ENCODE data around the gene BID. TPM values are rescaled to one million over a fixed set of nuclear protein-coding genes. Genes with fewer than 3 reads are reported as not detected.

Gene BID
- total and polyA plus RNA-seq, 2 experiments from 2014 or later = 64.6 to 70.7 TPM

DNA sequence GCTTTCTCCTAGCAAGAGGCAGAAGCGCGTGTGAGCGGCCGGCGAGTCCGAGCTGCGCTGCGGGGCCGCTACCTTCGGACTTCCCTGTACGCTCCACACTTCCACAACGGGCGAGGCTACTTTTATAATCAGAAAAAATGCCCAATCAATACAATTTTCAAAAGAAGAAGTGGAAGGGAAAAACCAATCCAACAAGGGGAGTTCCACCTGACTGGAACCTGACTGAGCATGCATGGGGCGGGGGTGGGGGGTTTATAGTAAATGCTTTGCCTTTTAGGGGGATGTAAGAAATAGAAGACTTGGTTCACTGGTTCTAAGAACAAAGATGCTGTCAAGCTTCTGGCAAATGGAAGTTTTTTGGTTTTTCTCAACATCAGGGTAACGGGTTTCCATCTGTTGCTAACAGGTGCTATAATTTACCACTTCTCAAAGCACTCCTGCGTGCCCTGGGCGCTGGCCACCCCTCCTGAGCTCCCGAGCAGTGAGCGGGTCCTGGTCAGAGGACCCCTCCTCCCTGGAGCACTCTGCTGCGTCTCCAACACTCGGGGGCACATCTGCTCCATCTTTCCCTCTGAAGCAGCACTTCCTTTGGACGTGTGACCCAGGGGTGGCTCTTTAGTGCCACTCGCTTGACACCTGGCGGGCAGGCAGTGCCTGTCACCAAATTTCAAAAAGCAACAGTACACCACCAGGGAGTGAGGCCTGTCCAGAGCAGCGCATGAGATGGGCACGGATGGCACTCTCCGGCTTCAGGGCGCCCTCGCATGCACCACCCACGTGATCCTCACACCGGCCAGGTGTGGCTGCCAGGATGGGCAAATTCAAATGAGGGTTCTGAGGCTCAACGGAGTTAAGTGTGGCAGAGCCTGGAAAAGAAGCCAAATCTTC is 21.6 kb upstream of the BID start:
- H3K79me2 ChIP-seq (ENCODE audit: insufficient read depth) = no peaks in the 10 kb centered on the region
- H3K36me3 ChIP-seq (ENCODE audit: low read depth) = no peaks in the 10 kb centered on the region
- H3K9ac ChIP-seq = no peak overlapping the region
- TF ChIP-seq EZH2phosphoT487 (IDR thresholded peaks at IDR 0.05; ENCODE audit: insufficient read depth, low read depth) (no peak), EZH2 (IDR thresholded peaks at IDR 0.05; ENCODE audit: insufficient read depth, poor library complexity, severe bottlenecking) (no peak)
- no peak overlapping the region for H3K27ac ChIP-seq
- no peak overlapping the region for H2AFZ ChIP-seq
- DNase-seq = no peak
- H3K4me1 ChIP-seq (ENCODE audit: insufficient read depth) = no peaks in the 10 kb centered on the region
- H3K27me3 ChIP-seq (replicated peaks; ENCODE audit: insufficient read depth) = no peaks in the 10 kb centered on the region
- H3F3A ChIP-seq (ENCODE audit: insufficient read depth) = no peaks in the 10 kb centered on the region
- no peak overlapping the region for H3K4me3 ChIP-seq
- H3K4me2 ChIP-seq (ENCODE audit: unreplicated experiment) = no peak overlapping the region
- H3K9me2 ChIP-seq (ENCODE audit: insufficient read depth) = no peaks in the 10 kb centered on the region
- in situ Hi-C loops (cut with MboI) = no loop called here
- H3K9me3 ChIP-seq (ENCODE audit: low read depth) = no peaks in the 10 kb centered on the region
- 95 to 96% methylated on average over 32 of the region's 32 CpGs for WGBS, 2 experiments (ENCODE audit: low coverage in 1 of 2, low lambda C conversion rate in 2 of 2, missing lambda C conversion rate in 2 of 2)
- no peaks in the 10 kb centered on the region for H4K20me1 ChIP-seq (ENCODE audit: insufficient read depth)

DNA sequence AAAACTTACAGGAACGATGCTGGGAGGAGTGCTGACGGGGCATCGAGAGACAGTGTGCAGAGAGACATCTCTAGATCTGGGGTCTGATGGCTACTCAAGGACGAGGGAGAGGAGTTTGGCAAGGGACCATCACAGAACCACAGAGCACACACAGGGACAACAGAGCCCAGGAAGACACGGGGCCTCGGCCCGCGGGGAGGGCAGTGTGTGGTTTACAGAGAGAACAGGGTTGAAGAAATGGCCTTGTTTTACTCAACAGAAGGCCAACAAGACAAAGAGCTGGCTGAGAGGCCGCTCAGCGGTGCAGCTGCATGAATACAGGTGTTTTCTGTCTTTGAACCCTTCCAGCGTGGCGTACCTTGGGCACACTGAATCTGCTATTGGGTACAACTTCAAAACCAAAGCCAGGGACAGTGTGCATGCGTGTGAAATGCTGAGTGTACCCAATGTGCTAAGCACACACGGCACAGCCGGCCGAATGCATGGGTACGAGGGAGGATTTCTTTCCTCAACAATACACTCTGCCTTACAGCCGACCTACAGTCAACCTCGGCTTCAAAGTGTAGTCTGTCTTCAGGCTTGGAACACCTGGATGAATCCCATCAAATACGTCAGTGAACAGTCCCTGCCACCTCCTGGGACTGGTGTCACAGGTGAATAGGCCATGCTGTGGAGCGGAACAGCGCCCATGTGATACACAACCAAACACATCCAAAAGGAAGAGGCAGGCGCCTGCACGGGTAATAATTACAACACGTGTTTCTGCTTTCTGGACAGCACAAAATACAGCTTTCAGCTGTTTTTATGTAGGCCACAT is 20.7 kb upstream of the BID start:
- DNase-seq = no peak
- no peak overlapping the region for H3K9ac ChIP-seq
- 95 to 96% methylated on average over 25 of the region's 25 CpGs for WGBS, 2 experiments (ENCODE audit: low coverage in 1 of 2, low lambda C conversion rate in 2 of 2, missing lambda C conversion rate in 2 of 2)
- H3K4me3 ChIP-seq = no peak overlapping the region
- H3K79me2 ChIP-seq (ENCODE audit: insufficient read depth) = no peaks in the 10 kb centered on the region
- H3K27ac ChIP-seq = no peak overlapping the region
- H4K20me1 ChIP-seq (ENCODE audit: insufficient read depth) = no peaks in the 10 kb centered on the region
- TF ChIP-seq EZH2 (IDR thresholded peaks at IDR 0.05; ENCODE audit: insufficient read depth, poor library complexity, severe bottlenecking) (no peak), EZH2phosphoT487 (IDR thresholded peaks at IDR 0.05; ENCODE audit: insufficient read depth, low read depth) (no peak)
- H3K9me2 ChIP-seq (ENCODE audit: insufficient read depth) = no peaks in the 10 kb centered on the region
- in situ Hi-C loops (cut with MboI) = no loop called here
- H3K27me3 ChIP-seq (replicated peaks; ENCODE audit: insufficient read depth) = no peaks in the 10 kb centered on the region
- H3K36me3 ChIP-seq (ENCODE audit: low read depth) = no peaks in the 10 kb centered on the region
- H3K4me1 ChIP-seq (ENCODE audit: insufficient read depth) = no peaks in the 10 kb centered on the region
- H3K4me2 ChIP-seq (ENCODE audit: unreplicated experiment) = no peak overlapping the region
- H2AFZ ChIP-seq = no peak overlapping the region
- no peaks in the 10 kb centered on the region for H3F3A ChIP-seq (ENCODE audit: insufficient read depth)
- no peaks in the 10 kb centered on the region for H3K9me3 ChIP-seq (ENCODE audit: low read depth)

GRCh38 chr22:17792854-17793434 is 18.7 kb upstream of the BID start:
- DNase-seq = no peak
- H3K4me1 ChIP-seq (ENCODE audit: insufficient read depth) = no peaks in the 10 kb centered on the region
- H3K27me3 ChIP-seq (replicated peaks; ENCODE audit: insufficient read depth) = no peaks in the 10 kb centered on the region
- H3K9me2 ChIP-seq (ENCODE audit: insufficient read depth) = no peaks in the 10 kb centered on the region
- H3K9me3 ChIP-seq (ENCODE audit: low read depth) = no peaks in the 10 kb centered on the region
- in situ Hi-C loops (cut with MboI) = no loop called here
- no peak overlapping the region for H3K9ac ChIP-seq
- H3K36me3 ChIP-seq (ENCODE audit: low read depth) = no peaks in the 10 kb centered on the region
- no peak overlapping the region for H3K27ac ChIP-seq
- H2AFZ ChIP-seq = no peak overlapping the region
- H3F3A ChIP-seq (ENCODE audit: insufficient read depth) = no peaks in the 10 kb centered on the region
- 90 to 93% methylated on average over 22 to 29 of the region's 29 CpGs for WGBS, 2 experiments (ENCODE audit: low coverage in 1 of 2, low lambda C conversion rate in 2 of 2, missing lambda C conversion rate in 2 of 2)
- no peaks in the 10 kb centered on the region for H3K79me2 ChIP-seq (ENCODE audit: insufficient read depth)
- no peak overlapping the region for H3K4me2 ChIP-seq (ENCODE audit: unreplicated experiment)
- no peaks in the 10 kb centered on the region for H4K20me1 ChIP-seq (ENCODE audit: insufficient read depth)
- H3K4me3 ChIP-seq = no peak overlapping the region
- TF ChIP-seq EZH2phosphoT487 (IDR thresholded peaks at IDR 0.05; ENCODE audit: insufficient read depth, low read depth) (no peak), EZH2 (IDR thresholded peaks at IDR 0.05; ENCODE audit: insufficient read depth, poor library complexity, severe bottlenecking) (no peak)

GRCh38 chr22:17792299-17792698 is 18.0 kb upstream of the BID start:
- Histone ChIP-seq H3K4me2 (ENCODE audit: unreplicated experiment) (no peak overlapping the region), H4K20me1 (ENCODE audit: insufficient read depth) (no peaks in the 10 kb centered on the region), H2AFZ (no peak overlapping the region), H3K9ac (no peak overlapping the region), H3K27ac (no peak overlapping the region), H3F3A (ENCODE audit: insufficient read depth) (no peaks in the 10 kb centered on the region), H3K36me3 (ENCODE audit: low read depth) (no peaks in the 10 kb centered on the region), H3K9me2 (ENCODE audit: insufficient read depth) (no peaks in the 10 kb centered on the region), H3K4me1 (ENCODE audit: insufficient read depth) (peaks cover 1% of the 10 kb centered on the region; the same call in 1 of the 2 replicates), H3K4me3 (no peak overlapping the region), H3K9me3 (ENCODE audit: low read depth) (no peaks in the 10 kb centered on the region), H3K27me3 (replicated peaks; ENCODE audit: insufficient read depth) (no peaks in the 10 kb centered on the region), H3K79me2 (ENCODE audit: insufficient read depth) (no peaks in the 10 kb centered on the region)
- in situ Hi-C loops (cut with MboI) = no loop called here
- TF ChIP-seq EZH2phosphoT487 (IDR thresholded peaks at IDR 0.05; ENCODE audit: insufficient read depth, low read depth) = no peak
- no peak for TF ChIP-seq EZH2 (IDR thresholded peaks at IDR 0.05; ENCODE audit: insufficient read depth, poor library complexity, severe bottlenecking)
- 80 to 86% methylated on average over 5 of the region's 5 CpGs for WGBS, 2 experiments (ENCODE audit: low coverage in 1 of 2, low lambda C conversion rate in 2 of 2, missing lambda C conversion rate in 2 of 2)
- DNase-seq = no peak
